ENCODE data around the gene ATR.

The ATR gene

DNA sequence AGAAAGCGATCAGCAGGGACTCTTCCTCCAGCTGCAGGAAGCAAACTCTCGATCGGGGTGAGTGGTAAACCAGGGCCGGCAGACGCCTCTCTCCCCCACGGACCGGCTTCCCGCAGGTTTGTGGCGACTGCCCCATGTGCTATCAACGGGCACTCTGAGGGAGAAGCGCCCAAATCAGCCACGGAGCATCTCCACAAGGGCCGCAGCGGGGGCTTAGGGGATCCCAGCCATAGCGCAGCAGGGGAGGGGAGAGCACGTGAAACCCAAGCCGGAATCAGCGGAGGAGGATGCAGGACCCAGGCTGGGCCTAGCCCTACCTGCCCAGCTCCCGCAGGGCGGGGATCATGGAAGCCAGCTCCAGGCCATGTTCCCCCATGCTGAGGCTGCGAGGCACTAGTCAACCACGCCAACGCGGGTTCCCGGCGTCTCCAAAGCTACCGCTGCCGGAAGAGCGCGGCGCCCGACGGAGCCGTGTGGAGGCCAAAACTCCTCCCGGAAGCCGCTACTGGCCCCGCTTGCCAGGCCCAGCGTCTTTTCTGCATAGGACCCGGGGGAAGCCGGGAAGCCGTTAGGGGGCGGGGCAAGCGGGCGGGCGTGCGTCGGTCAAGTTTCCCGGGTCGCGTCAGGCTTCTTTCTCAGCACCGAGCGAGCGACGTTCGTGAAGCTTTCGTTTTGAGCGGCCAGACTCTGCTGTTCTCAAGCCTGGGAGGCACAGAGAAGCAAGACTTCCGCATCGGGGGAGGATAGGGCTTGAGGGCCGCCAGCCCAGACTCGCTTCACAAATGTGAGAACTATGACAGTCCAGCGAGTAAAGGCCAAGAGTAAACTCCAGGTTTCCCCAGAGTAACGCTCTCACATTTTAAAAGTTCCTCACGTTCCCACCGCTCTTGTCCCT lies at the start of gene ATR:
Gene ATR, minus strand, starts transcription at position 405 of the 895 bp plus-strand sequence. Its CDS starts 29 bp downstream, at position 376.
- DNase-seq (ENCODE audit: low read depth): peak; percentile 99
- peak within 1 kb of the TSS; percentile 94 for H3K4me3 ChIP-seq (ENCODE audit: low read depth, low read length)
- TF ChIP-seq, protein P1, sequence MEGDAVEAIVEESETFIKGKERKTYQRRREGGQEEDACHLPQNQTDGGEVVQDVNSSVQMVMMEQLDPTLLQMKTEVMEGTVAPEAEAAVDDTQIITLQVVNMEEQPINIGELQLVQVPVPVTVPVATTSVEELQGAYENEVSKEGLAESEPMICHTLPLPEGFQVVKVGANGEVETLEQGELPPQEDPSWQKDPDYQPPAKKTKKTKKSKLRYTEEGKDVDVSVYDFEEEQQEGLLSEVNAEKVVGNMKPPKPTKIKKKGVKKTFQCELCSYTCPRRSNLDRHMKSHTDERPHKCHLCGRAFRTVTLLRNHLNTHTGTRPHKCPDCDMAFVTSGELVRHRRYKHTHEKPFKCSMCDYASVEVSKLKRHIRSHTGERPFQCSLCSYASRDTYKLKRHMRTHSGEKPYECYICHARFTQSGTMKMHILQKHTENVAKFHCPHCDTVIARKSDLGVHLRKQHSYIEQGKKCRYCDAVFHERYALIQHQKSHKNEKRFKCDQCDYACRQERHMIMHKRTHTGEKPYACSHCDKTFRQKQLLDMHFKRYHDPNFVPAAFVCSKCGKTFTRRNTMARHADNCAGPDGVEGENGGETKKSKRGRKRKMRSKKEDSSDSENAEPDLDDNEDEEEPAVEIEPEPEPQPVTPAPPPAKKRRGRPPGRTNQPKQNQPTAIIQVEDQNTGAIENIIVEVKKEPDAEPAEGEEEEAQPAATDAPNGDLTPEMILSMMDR (IDR thresholded peaks at IDR 0.05; ENCODE audit: insufficient read depth, low read depth, low read length, missing control alignments): no peak

DNA sequence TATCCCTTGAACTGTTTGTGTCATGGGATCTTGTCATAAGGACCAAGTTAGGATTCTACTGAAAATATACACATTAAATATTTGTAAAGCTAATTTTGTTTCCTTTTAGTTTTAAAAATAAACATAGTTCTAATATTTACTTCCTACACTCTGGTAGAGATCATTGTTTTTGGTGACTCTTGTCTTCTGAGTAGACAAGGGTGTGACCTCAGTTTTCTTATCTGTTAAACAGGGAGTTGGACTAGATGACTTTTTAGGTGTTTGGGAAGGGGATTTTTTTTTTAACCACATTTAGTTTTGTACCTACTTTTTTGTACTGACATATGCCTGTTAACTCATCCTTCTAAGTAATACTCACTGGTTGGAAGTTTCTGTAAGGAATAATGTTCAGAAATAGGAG lies 48.4 kb upstream of the ATR start:
- TF ChIP-seq, protein P1 (IDR thresholded peaks at IDR 0.05; ENCODE audit: insufficient read depth, low read depth, low read length, missing control alignments): no peak
- no peak overlapping the region for H3K4me3 ChIP-seq (ENCODE audit: low read depth, low read length)
- DNase-seq (ENCODE audit: low read depth): no peak

DNA sequence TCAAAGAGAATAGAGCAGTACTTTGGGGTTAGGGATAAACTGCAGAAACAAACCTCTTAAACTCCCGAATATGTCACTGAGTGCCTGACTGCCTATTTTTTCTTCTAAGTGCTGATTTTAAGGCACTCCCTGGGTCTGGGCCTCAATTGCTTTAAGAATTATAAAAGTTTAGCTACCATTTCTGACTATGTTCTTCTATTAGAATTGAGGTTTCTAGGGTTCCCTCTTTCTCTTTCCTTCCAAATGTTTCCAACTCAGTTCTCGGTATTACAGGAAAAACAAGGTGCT lies 46.6 kb upstream of the ATR start:
- DNase-seq (ENCODE audit: low read depth): no peak
- H3K4me3 ChIP-seq (ENCODE audit: low read depth, low read length): no peak overlapping the region
- TF ChIP-seq, protein P1 (IDR thresholded peaks at IDR 0.05; ENCODE audit: insufficient read depth, low read depth, low read length, missing control alignments): no peak

DNA sequence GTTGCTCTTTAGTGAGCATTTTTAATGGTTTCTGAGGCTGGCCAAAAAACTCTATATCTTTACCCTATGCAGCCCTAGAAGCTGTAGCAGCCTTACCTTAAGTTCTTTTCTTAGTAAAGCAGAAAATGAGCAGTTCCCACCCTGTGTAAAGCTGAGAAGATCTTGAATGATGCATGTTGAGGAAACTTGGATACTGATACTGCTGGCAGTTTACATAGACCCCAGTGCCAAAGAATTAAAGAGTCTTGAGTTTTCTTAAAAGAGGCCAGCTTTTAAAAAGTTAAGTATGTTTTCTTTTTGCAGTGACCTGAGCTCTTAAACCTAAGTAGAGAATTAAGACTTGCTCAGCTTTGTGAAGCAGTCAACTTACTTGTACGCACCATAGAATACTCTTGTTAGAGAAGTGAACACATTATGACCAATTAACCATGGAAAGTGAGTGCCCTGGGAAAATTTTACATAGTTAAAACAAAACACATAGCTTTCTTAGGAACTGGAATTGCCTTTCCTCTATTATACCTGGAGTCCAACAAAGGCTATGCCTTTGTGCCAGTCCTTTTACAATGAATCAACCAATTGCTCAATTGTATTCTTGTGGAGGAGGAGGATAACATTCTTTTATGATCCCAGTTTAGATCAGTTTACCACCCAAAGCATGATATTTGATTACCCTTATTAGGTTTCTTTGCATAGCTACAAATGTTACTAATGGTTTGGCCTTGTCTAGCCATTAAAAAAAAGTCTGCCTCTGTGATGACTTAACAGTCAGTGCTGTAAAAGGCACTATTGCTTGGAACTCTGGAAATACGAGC lies 46.0 kb upstream of the ATR start:
- no peak for DNase-seq (ENCODE audit: low read depth)
- no peak overlapping the region for H3K4me3 ChIP-seq (ENCODE audit: low read depth, low read length)
- TF ChIP-seq, protein P1 (IDR thresholded peaks at IDR 0.05; ENCODE audit: insufficient read depth, low read depth, low read length, missing control alignments): no peak

DNA sequence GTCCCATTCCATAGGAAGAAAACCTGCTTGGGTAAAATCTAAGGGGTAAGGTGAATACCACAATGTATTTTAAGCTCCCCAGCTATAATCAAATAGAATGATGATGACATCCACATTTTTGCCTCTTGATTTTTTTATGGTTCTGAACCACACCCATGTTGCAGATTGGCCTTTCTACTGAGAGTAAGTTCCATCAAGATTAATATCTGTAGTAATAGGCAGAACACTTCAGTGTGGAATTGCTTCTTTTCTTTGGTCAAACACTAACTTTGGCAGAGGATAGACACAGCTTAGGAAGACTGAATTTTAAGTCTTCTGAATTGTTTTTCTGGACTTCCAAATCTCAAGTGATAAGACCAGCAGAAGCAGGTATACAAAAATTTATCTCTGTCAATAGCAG lies 44.7 kb upstream of the ATR start:
- DNase-seq (ENCODE audit: low read depth): no peak
- no peak overlapping the region for H3K4me3 ChIP-seq (ENCODE audit: low read depth, low read length)
- TF ChIP-seq, protein P1 (IDR thresholded peaks at IDR 0.05; ENCODE audit: insufficient read depth, low read depth, low read length, missing control alignments): no peak

DNA sequence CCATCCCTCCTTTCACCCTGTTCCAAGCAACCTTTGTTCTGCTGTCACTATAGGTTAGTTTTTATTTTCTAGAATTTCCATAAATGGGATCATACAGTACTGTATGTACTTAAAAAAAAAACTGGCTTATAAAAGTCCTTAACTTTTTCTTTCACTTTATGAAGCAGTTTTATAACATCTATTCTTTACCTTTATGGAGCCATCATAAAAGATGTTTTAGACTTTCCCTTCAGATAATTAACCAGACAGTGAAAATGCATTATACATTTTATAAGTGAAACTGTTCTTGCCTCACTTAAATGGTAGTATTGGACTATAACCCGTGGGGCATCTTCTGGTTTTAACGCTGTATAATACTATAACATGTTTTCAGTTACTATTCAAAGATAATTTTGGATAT lies 43.9 kb upstream of the ATR start:
- DNase-seq (ENCODE audit: low read depth): no peak
- TF ChIP-seq, protein P1 (IDR thresholded peaks at IDR 0.05; ENCODE audit: insufficient read depth, low read depth, low read length, missing control alignments): no peak
- H3K4me3 ChIP-seq (ENCODE audit: low read depth, low read length): no peak overlapping the region
